HG02970 (cell line): Measurements from ENCODE around the gene BNIP1.
"Not testable (repeated sequence)": the region's sequence is repeated elsewhere in the genome, so short reads cannot be mapped to it uniquely, and the experiment has no call there.

Experiments used
- ATAC-seq: cut with Tn5 transposase; IDR thresholded peaks from one replicate; pipeline ENCODE4 v1.9.1; 2021; ENCODE audit warnings: mild to moderate bottlenecking, moderate library complexity, moderate number of reproducible peaks; ENCODE audit not compliant: unreplicated experiment, low FRiP score

BNIP1 gene

GRCh38 chr5:173144200-173145176 is at the start of gene BNIP1:
Gene BNIP1 (plus strand): TSS chr5:173144531. CDS start chr5:173144546, 15 bp downstream.
- peak; percentile 90 for ATAC-seq

GRCh38 chr5:173098787-173099186 is 45.5 kb upstream of the BNIP1 start:
- ATAC-seq, result no peak

GRCh38 chr5:173099461-173099860 is 44.9 kb upstream of the BNIP1 start:
- no peak for ATAC-seq

GRCh38 chr5:173101245-173101644 is 43.1 kb upstream of the BNIP1 start:
- ATAC-seq, result no peak

- ATAC-seq, result no peak
Measured at GRCh38 chr5:173103411-173103810, 40.9 kb upstream of the BNIP1 start.

GRCh38 chr5:173108914-173109313 is 35.4 kb upstream of the BNIP1 start:
- no peak for ATAC-seq

- no peak for ATAC-seq
Measured at GRCh38 chr5:173114536-173114935, 29.8 kb upstream of the BNIP1 start.

GRCh38 chr5:173119719-173120118 is 24.6 kb upstream of the BNIP1 start:
- ATAC-seq, result no peak

GRCh38 chr5:173123416-173123815 is 20.9 kb upstream of the BNIP1 start:
- no peak for ATAC-seq

GRCh38 chr5:173132166-173132565 is 12.2 kb upstream of the BNIP1 start:
- ATAC-seq, result not testable (repeated sequence)

- ATAC-seq, result no peak
Measured at GRCh38 chr5:173138707-173139106, 5.6 kb upstream of the BNIP1 start.

- ATAC-seq, result no peak
Measured at GRCh38 chr5:173139631-173140030, 4.7 kb upstream of the BNIP1 start.

- no peak for ATAC-seq
Measured at GRCh38 chr5:173140769-173141168, 3.6 kb upstream of the BNIP1 start.

GRCh38 chr5:173143567-173143966 is 764 bp upstream of the BNIP1 start:
- ATAC-seq, result no peak

GRCh38 chr5:173148354-173148753 is 4.0 kb downstream of the BNIP1 start:
- no peak for ATAC-seq

- ATAC-seq, result no peak
Measured at GRCh38 chr5:173152547-173152946, 8.2 kb downstream of the BNIP1 start.

GRCh38 chr5:173153842-173154241 is 9.5 kb downstream of the BNIP1 start:
- no peak for ATAC-seq

GRCh38 chr5:173154619-173155018 is 10.3 kb downstream of the BNIP1 start:
- ATAC-seq, result not testable (repeated sequence)

GRCh38 chr5:173155912-173156311 is 11.6 kb downstream of the BNIP1 start:
- no peak for ATAC-seq

GRCh38 chr5:173158366-173158765 is 14.0 kb downstream of the BNIP1 start:
- ATAC-seq, result no peak

- no peak for ATAC-seq
Measured at GRCh38 chr5:173159256-173159655, 14.9 kb downstream of the BNIP1 start.

GRCh38 chr5:173161148-173161547 is 16.8 kb downstream of the BNIP1 start:
- no peak for ATAC-seq
